GM18951 (cell line): ENCODE data around the gene SIGLEC6.

Experiments used
- POLR2A ChIP-seq: IDR thresholded peaks from 4 replicates; pipeline ENCODE4 v1.6.1; 2011; ENCODE audit warnings: mild to moderate bottlenecking; ENCODE audit not compliant: insufficient read length, insufficient read depth; ENCODE audit errors: extremely low read depth
- in situ Hi-C: fragments of 300-500 bp; cut with MboI; formaldehyde crosslinking; loops from one replicate; pipeline ENCODE4 v1.12.0; 2022; ENCODE audit warnings: low sequenced_read_pairs, mixed read lengths, inconsistent platforms; ENCODE audit not compliant: unreplicated experiment

The SIGLEC6 gene

GRCh38 chr19:51531349-51532315 lies at the start of gene SIGLEC6:
Gene SIGLEC6 (minus strand): TSS chr19:51531670. CDS start chr19:51531648, 22 bp downstream.
- in situ Hi-C loops: no loop called here

GRCh38 chr19:51576850-51577249 lies 45.4 kb upstream of the SIGLEC6 start:
- in situ Hi-C loops: no loop called here
- no peak for TF ChIP-seq POLR2A

More at GRCh38 chr19:51531349-51532315, at the start of gene SIGLEC6:
- TF ChIP-seq POLR2A: no peak

GRCh38 chr19:51573331-51573730 lies 41.9 kb upstream of the SIGLEC6 start:
- no peak for TF ChIP-seq POLR2A
- in situ Hi-C loops: no loop called here

- TF ChIP-seq POLR2A: no peak
- in situ Hi-C loops: no loop called here
These were observed 41.4 kb upstream of the SIGLEC6 start for GRCh38 chr19:51572908-51573307.

GRCh38 chr19:51572410-51572809 lies 40.9 kb upstream of the SIGLEC6 start:
- in situ Hi-C loops: no loop called here
- no peak for TF ChIP-seq POLR2A

GRCh38 chr19:51571599-51571998 lies 40.1 kb upstream of the SIGLEC6 start:
- no peak for TF ChIP-seq POLR2A
- in situ Hi-C loops: no loop called here

- in situ Hi-C loops: no loop called here
- TF ChIP-seq POLR2A: peak; percentile 51
These were observed 39.6 kb upstream of the SIGLEC6 start, which contains the start of gene ZNF175 for GRCh38 chr19:51570962-51571575. Gene ZNF175 (plus strand): TSS chr19:51571283. CDS start chr19:51573330, 2,047 bp downstream.

GRCh38 chr19:51568456-51568855 lies 37.0 kb upstream of the SIGLEC6 start:
- in situ Hi-C loops: no loop called here
- TF ChIP-seq POLR2A: no peak

- TF ChIP-seq POLR2A: no peak
- in situ Hi-C loops: no loop called here
These were observed 36.1 kb upstream of the SIGLEC6 start for GRCh38 chr19:51567583-51567982.

GRCh38 chr19:51566489-51567100 lies 35.1 kb upstream of the SIGLEC6 start:
- in situ Hi-C loops: no loop called here

GRCh38 chr19:51565583-51565982 lies 34.1 kb upstream of the SIGLEC6 start:
- no peak for TF ChIP-seq POLR2A
- in situ Hi-C loops: no loop called here

More at GRCh38 chr19:51566489-51567100, 35.1 kb upstream of the SIGLEC6 start:
- no peak for TF ChIP-seq POLR2A

- in situ Hi-C loops: no loop called here
- no peak for TF ChIP-seq POLR2A
These were observed 33.3 kb upstream of the SIGLEC6 start for GRCh38 chr19:51564791-51565190.

GRCh38 chr19:51560339-51560738 lies 28.9 kb upstream of the SIGLEC6 start:
- TF ChIP-seq POLR2A: no peak
- in situ Hi-C loops: no loop called here
